HL-60 (cell line): Measurements from ENCODE around the gene GMFB.

Source experiments
- CTCF ChIP-seq: IDR thresholded peaks from one replicate; pipeline ENCODE4 v1.5.1; 2011; ENCODE audit warnings: low read length, control low read depth, inconsistent platforms; ENCODE audit not compliant: insufficient read depth
- GABPA ChIP-seq: IDR thresholded peaks from 2 replicates; pipeline ENCODE4 v1.6.1; 2012; ENCODE audit warnings: low read depth
- POLR2AphosphoS5 ChIP-seq: IDR thresholded peaks from 2 replicates; pipeline ENCODE4 v1.6.1; 2012; ENCODE audit warnings: low read depth
- REST ChIP-seq: IDR thresholded peaks from 2 replicates; pipeline ENCODE4 v1.6.1; 2012; ENCODE audit warnings: low read depth; ENCODE audit not compliant: insufficient replicate concordance
- SPI1 ChIP-seq: IDR thresholded peaks from 2 replicates; pipeline ENCODE4 v1.6.1; 2012; ENCODE audit warnings: low read depth, mild to moderate bottlenecking, borderline replicate concordance

GRCh38 chr14:54440476-54440872, 48.3 kb downstream of the GMFB start:
- TF ChIP-seq CTCF (no peak), REST (no peak), POLR2AphosphoS5 (no peak), GABPA (no peak), SPI1 (no peak)
